Ishikawa (cell line): Measurements from ENCODE around the gene COMMD1.

Source experiments
- CEBPB ChIP-seq: IDR thresholded peaks from 2 replicates; pipeline ENCODE4 v1.6.1; 2012
- CREB1 ChIP-seq: IDR thresholded peaks from 2 replicates; pipeline ENCODE4 v1.6.1; 2012; ENCODE audit warnings: low read depth
- EGR1 ChIP-seq: IDR thresholded peaks from 2 replicates; pipeline ENCODE4 v1.6.1; 2012
- EP300 ChIP-seq: IDR thresholded peaks from 2 replicates; pipeline ENCODE4 v1.6.1; 2012; ENCODE audit warnings: borderline replicate concordance
- FOXM1 ChIP-seq: IDR thresholded peaks from 2 replicates; pipeline ENCODE4 v1.6.1; 2012; ENCODE audit warnings: low read depth, borderline replicate concordance
- MAX ChIP-seq: IDR thresholded peaks from 2 replicates; pipeline ENCODE4 v1.6.1; 2012
- NFIC ChIP-seq: IDR thresholded peaks from 2 replicates; pipeline ENCODE4 v1.6.1; 2012
- RAD21 ChIP-seq: IDR thresholded peaks from 2 replicates; pipeline ENCODE4 v1.6.1; 2012; ENCODE audit warnings: low read depth
- REST ChIP-seq: IDR thresholded peaks from 2 replicates; pipeline ENCODE4 v1.6.1; 2012; ENCODE audit warnings: low read depth, mild to moderate bottlenecking
- TAF1 ChIP-seq: IDR thresholded peaks from 2 replicates; pipeline ENCODE4 v1.6.1; 2012; ENCODE audit warnings: low read depth, mild to moderate bottlenecking
- TCF12 ChIP-seq: IDR thresholded peaks from 2 replicates; pipeline ENCODE4 v1.6.1; 2012; ENCODE audit warnings: low read depth
- TEAD4 ChIP-seq: IDR thresholded peaks from 2 replicates; pipeline ENCODE4 v1.6.1; 2012
- USF1 ChIP-seq: IDR thresholded peaks from 2 replicates; pipeline ENCODE4 v1.6.1; 2012
- YY1 ChIP-seq: IDR thresholded peaks from 2 replicates; pipeline ENCODE4 v1.6.1; 2012; ENCODE audit warnings: low read depth
- ZBTB7A ChIP-seq: IDR thresholded peaks from 2 replicates; pipeline ENCODE4 v1.6.1; 2012; ENCODE audit warnings: low read depth

The COMMD1 gene

GRCh38 chr2:61970807-61971556 is 65.5 kb downstream of the COMMD1 start:
- TF ChIP-seq TEAD4 (no peak), TAF1 (no peak), RAD21 (no peak), REST (no peak), CREB1 (no peak), MAX (no peak), TCF12 (no peak), CEBPB (no peak)

GRCh38 chr2:61978522-61978921 is 73.0 kb downstream of the COMMD1 start:
- no peak for TF ChIP-seq EGR1
- TF ChIP-seq TEAD4, result no peak
- no peak for TF ChIP-seq CEBPB
- no peak for TF ChIP-seq YY1
- no peak for TF ChIP-seq TAF1
- no peak for TF ChIP-seq USF1
- no peak for TF ChIP-seq ZBTB7A
- TF ChIP-seq EP300, result no peak
- TF ChIP-seq CREB1, result no peak
- TF ChIP-seq TCF12, result no peak
- TF ChIP-seq REST, result no peak
- TF ChIP-seq NFIC, result no peak
- TF ChIP-seq RAD21, result no peak
- no peak for TF ChIP-seq MAX
- TF ChIP-seq FOXM1, result no peak

- TF ChIP-seq CREB1 (no peak), TEAD4 (no peak), EGR1 (no peak), ZBTB7A (no peak), EP300 (no peak), REST (no peak), USF1 (no peak), TCF12 (no peak), MAX (no peak), TAF1 (no peak), RAD21 (no peak), CEBPB (no peak)
These were observed 75.3 kb downstream of the COMMD1 start for GRCh38 chr2:61980758-61981157.

GRCh38 chr2:61984682-61985081 is 79.2 kb downstream of the COMMD1 start:
- TF ChIP-seq NFIC, result no peak
- TF ChIP-seq EGR1, result no peak
- no peak for TF ChIP-seq EP300
- TF ChIP-seq USF1, result no peak
- TF ChIP-seq TAF1, result no peak
- TF ChIP-seq YY1, result no peak
- no peak for TF ChIP-seq TCF12
- TF ChIP-seq RAD21, result no peak
- TF ChIP-seq FOXM1, result no peak
